HepG2 (cell line): ENCODE data around the gene CRIM1. TPM values are rescaled to one million over a fixed set of nuclear protein-coding genes. Genes with fewer than 3 reads are reported as not detected.
A peak's percentile ranks its signal among the peaks of the same experiment; 100 is the strongest.

Experiments
- ATM ChIP-seq: fragments of 450-650 bp; IDR thresholded peaks from 2 replicates; pipeline ENCODE4 v1.7.1; 2017; ENCODE audit warnings: mild to moderate bottlenecking, borderline replicate concordance
- BHLHE40 ChIP-seq: IDR thresholded peaks from 2 replicates; pipeline ENCODE4 v1.6.1; 2011; ENCODE audit warnings: low read length, improper control_type of control experiment
- CBX1 ChIP-seq: IDR thresholded peaks from one replicate; pipeline ENCODE4 v1.6.1; 2016; ENCODE audit warnings: antibody characterized with exemption, low read depth
- ELF4 ChIP-seq: sonication (generic); formaldehyde crosslinking; IDR thresholded peaks from 2 replicates; pipeline ENCODE4 v1.5.0; 2020; ENCODE audit warnings: missing genetic modification reagents, mild to moderate bottlenecking, moderate library complexity, borderline replicate concordance
- FOXP1 ChIP-seq, 2 experiments: fragments of 450-650 bp in 1 of 2; IDR thresholded peaks; 2 replicates each; pipeline ENCODE4 v1.6.1; 2017 to 2018; ENCODE audit warnings: antibody characterized with exemption in 1 of 2
- GATAD1 ChIP-seq: IDR thresholded peaks from 2 replicates; pipeline ENCODE4 v1.6.1; 2016; ENCODE audit warnings: missing genetic modification reagents, missing compliant biosample characterization
- GTF3A ChIP-seq: sonication (generic); formaldehyde crosslinking; conservative IDR thresholded peaks from 2 replicates; pipeline ENCODE4 v1.4.0; 2020; ENCODE audit warnings: mild to moderate bottlenecking, missing genetic modification reagents
- JUND ChIP-seq: sonication (generic); formaldehyde crosslinking; IDR thresholded peaks from 2 replicates; pipeline ENCODE4 v1.8.0; 2022; ENCODE audit warnings: mild to moderate bottlenecking, missing genetic modification reagents
- NAIF1 ChIP-seq: sonication (generic); formaldehyde crosslinking; IDR thresholded peaks from 2 replicates; pipeline ENCODE4 v1.5.0; 2020; ENCODE audit warnings: mild to moderate bottlenecking, missing genetic modification reagents, borderline replicate concordance
- TMF1 ChIP-seq: sonication (generic); formaldehyde crosslinking; IDR thresholded peaks from 2 replicates; pipeline ENCODE4 v1.8.1; 2022; ENCODE audit warnings: low read depth, missing genetic modification reagents
- ZHX2 ChIP-seq, 2 experiments: sonication (generic) in 1 of 2; formaldehyde crosslinking in 1 of 2; IDR thresholded peaks; 2 replicates each; pipeline versions ENCODE4 v1.6.1 to v1.9.0; 2014 to 2022; ENCODE audit warnings: antibody characterized with exemption in 1 of 2, borderline replicate concordance in 1 of 2, inconsistent platforms in 1 of 2, low read depth in 1 of 2, missing genetic modification reagents in 1 of 2
- ZNF124 ChIP-seq: sonication (generic); formaldehyde crosslinking; IDR thresholded peaks from 2 replicates; pipeline ENCODE4 v1.4.0; 2020; ENCODE audit warnings: missing genetic modification reagents
- ZNF142 ChIP-seq: sonication (generic); formaldehyde crosslinking; IDR thresholded peaks from 2 replicates; pipeline ENCODE4 v1.4.0; 2020; ENCODE audit warnings: missing genetic modification reagents
- ZNF362 ChIP-seq: sonication (generic); formaldehyde crosslinking; IDR thresholded peaks from 2 replicates; pipeline ENCODE4 v1.4.0; 2020; ENCODE audit warnings: missing genetic modification reagents, mild to moderate bottlenecking, borderline replicate concordance
- ZSCAN31 ChIP-seq: sonication (generic); formaldehyde crosslinking; IDR thresholded peaks from 2 replicates; pipeline ENCODE4 v1.5.0; 2020; ENCODE audit warnings: low read depth, mild to moderate bottlenecking, missing genetic modification reagents
- polyA plus RNA-seq, 8 experiments: library from polyadenylated mRNA; depleted of rRNA in 3 of 8; stranded (reverse) in 7 of 8; unstranded in 1 of 8; fragments of >200 nt; fragmentation: Illumina TruSeq in 4 of 8; extraction: Trizol in 4 of 8; gene quantifications; 2 replicates each; pipeline versions ENCODE4 v1.2.1 to v1.2.3, GENCODE V29; 2011 to 2016; ENCODE audit warnings: low read depth in 4 of 8, missing spikeins in 1 of 8, mixed read lengths in 1 of 8; ENCODE audit not compliant: insufficient read depth in 1 of 8
- total RNA-seq, 5 experiments: library from RNA; depleted of rRNA; stranded (reverse); fragments of >200 nt; fragmentation: Illumina TruSeq; extraction: Trizol; gene quantifications; 2 replicates each; pipeline ENCODE4 v1.2.3, GENCODE V29; 2016; ENCODE audit warnings: low read depth in 1 of 5

The CRIM1 gene
- total and polyA plus RNA-seq, 2 of the 13 experiments (the other 11 are each of a cell fraction or from before 2014, with no cell fraction given): 39.1 to 69.9 TPM

- no peak for TF ChIP-seq ZHX2 (IDR thresholded peaks at IDR 0.05; ENCODE audit: low read depth)
- peak; percentile 37; the same call in 1 of the 2 replicates for TF ChIP-seq ZHX2 (CRISPR knock-in tag; IDR thresholded peaks at IDR 0.05; ENCODE audit: borderline replicate concordance)
- TF ChIP-seq GATAD1: peak; percentile 62
- 0 out of 2 replicates have a peak, but pooled peaks have one; percentile 43 for TF ChIP-seq ELF4
- TF ChIP-seq ZNF142: peak; percentile 37; the same call in 1 of the 2 replicates
- TF ChIP-seq TMF1: no peak
- no peak for TF ChIP-seq ATM
- no peak for TF ChIP-seq FOXP1 (IDR thresholded peaks at IDR 0.05)
- peak; percentile 88 for TF ChIP-seq FOXP1 (CRISPR knock-in tag; IDR thresholded peaks at IDR 0.05)
- peak; percentile 79; the same call in 1 of the 2 replicates for TF ChIP-seq ZNF362 (CRISPR knock-in tag)
- peak; percentile 83 for TF ChIP-seq ZSCAN31
- 0 out of 2 replicates have a peak, but pooled peaks have one; percentile 29 for TF ChIP-seq BHLHE40
- TF ChIP-seq CBX1: no peak
- peak; percentile 65; the same call in 1 of the 2 replicates for TF ChIP-seq JUND (CRISPR knock-in tag)
- TF ChIP-seq ZNF124 (CRISPR knock-in tag): peak; percentile 80; the same call in 1 of the 2 replicates
- TF ChIP-seq NAIF1 (CRISPR knock-in tag): no peak; the same call in 1 of the 2 replicates
- peak; percentile 90 for TF ChIP-seq GTF3A (CRISPR knock-in tag)
Observed at GRCh38 chr2:36380624-36381481, 25.3 kb downstream of the CRIM1 start (continued).
